NCI-H82 treated with DMSO at 0.1 percent for 48 hours (cell line): ENCODE data around the gene RAB3IP.
"Not testable (repeated sequence)": the region's sequence is repeated elsewhere in the genome, so short reads cannot be mapped to it uniquely, and the experiment has no call there.

ENCODE experiments used
- DNase-seq: peaks from one replicate; lab custom pipeline; 2025; ENCODE audit not compliant: unreplicated experiment; lab: John Stamatoyannopoulos, UW

RAB3IP gene

GRCh38 chr12:69833696-69834095 lies 95.0 kb downstream of the RAB3IP start:
- DNase-seq = no peak

- DNase-seq = no peak
Observed at GRCh38 chr12:69834147-69834546, 95.5 kb downstream of the RAB3IP start.

GRCh38 chr12:69834576-69834975 lies 95.9 kb downstream of the RAB3IP start:
- DNase-seq = no peak

GRCh38 chr12:69835081-69835480 lies 96.4 kb downstream of the RAB3IP start:
- DNase-seq = no peak

GRCh38 chr12:69836015-69836414 lies 97.4 kb downstream of the RAB3IP start:
- DNase-seq = no peak

GRCh38 chr12:69837191-69837590 lies 98.5 kb downstream of the RAB3IP start:
- DNase-seq = no peak

- no peak for DNase-seq
Observed at GRCh38 chr12:69837657-69838415, 99.2 kb downstream of the RAB3IP start.

- no peak for DNase-seq
Observed at GRCh38 chr12:69840727-69841126, 102.1 kb downstream of the RAB3IP start.

- DNase-seq = no peak
Observed at GRCh38 chr12:69843608-69844007, 104.9 kb downstream of the RAB3IP start.

- DNase-seq = no peak
Observed at GRCh38 chr12:69844416-69844815, 105.8 kb downstream of the RAB3IP start.

- DNase-seq = no peak
Observed at GRCh38 chr12:69844836-69845235, 106.2 kb downstream of the RAB3IP start.

- no peak for DNase-seq
Observed at GRCh38 chr12:69846976-69847375, 108.3 kb downstream of the RAB3IP start.

GRCh38 chr12:69851976-69852375 lies 113.3 kb downstream of the RAB3IP start:
- DNase-seq = no peak

GRCh38 chr12:69853176-69853961 lies 114.7 kb downstream of the RAB3IP start:
- not testable (repeated sequence) for DNase-seq

GRCh38 chr12:69866698-69867097 lies 128.0 kb downstream of the RAB3IP start:
- DNase-seq = no peak

GRCh38 chr12:69868695-69869094 lies 130.0 kb downstream of the RAB3IP start:
- no peak for DNase-seq

GRCh38 chr12:69872804-69873203 lies 134.1 kb downstream of the RAB3IP start:
- no peak for DNase-seq
